LNCAP (cell line): ENCODE data around the gene OGFRL1.

Source experiments
- TF ChIP-seq, protein P1 (sequence below): fragments of 450-650 bp; IDR thresholded peaks from 2 replicates; pipeline ENCODE4 v1.5.1; 2017; ENCODE audit warnings: mild to moderate bottlenecking

Gene OGFRL1

DNA sequence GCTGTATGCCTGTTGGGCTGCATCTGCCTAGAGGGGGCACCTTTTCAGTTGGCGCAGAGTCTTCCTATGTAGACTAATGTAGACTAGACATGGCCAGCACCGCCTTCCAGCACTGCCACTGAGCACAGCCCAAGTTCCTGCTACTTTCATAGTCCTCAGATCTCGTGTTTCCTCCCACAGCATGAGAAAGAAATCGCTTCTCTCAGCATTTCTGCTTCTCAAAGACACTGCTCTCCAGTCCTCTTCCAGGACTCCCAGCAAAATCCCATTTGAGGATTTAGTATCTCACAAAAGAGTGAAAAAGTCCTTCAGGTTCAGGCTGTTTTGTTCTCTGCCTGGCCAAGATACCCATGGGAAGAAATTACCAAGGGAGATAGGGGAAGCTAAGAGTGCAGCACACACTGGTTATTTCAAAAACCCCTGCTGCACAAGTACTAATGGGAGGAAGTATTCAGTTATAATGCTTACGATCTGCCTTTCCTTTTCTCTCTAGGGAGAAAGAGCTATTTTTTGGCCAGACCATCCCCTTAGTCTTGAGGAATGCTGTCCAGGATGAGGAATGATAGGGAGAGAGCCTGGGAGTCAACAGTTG, 35.7 kb downstream of the OGFRL1 start:
- TF ChIP-seq, protein P1, sequence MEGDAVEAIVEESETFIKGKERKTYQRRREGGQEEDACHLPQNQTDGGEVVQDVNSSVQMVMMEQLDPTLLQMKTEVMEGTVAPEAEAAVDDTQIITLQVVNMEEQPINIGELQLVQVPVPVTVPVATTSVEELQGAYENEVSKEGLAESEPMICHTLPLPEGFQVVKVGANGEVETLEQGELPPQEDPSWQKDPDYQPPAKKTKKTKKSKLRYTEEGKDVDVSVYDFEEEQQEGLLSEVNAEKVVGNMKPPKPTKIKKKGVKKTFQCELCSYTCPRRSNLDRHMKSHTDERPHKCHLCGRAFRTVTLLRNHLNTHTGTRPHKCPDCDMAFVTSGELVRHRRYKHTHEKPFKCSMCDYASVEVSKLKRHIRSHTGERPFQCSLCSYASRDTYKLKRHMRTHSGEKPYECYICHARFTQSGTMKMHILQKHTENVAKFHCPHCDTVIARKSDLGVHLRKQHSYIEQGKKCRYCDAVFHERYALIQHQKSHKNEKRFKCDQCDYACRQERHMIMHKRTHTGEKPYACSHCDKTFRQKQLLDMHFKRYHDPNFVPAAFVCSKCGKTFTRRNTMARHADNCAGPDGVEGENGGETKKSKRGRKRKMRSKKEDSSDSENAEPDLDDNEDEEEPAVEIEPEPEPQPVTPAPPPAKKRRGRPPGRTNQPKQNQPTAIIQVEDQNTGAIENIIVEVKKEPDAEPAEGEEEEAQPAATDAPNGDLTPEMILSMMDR = no peak

DNA sequence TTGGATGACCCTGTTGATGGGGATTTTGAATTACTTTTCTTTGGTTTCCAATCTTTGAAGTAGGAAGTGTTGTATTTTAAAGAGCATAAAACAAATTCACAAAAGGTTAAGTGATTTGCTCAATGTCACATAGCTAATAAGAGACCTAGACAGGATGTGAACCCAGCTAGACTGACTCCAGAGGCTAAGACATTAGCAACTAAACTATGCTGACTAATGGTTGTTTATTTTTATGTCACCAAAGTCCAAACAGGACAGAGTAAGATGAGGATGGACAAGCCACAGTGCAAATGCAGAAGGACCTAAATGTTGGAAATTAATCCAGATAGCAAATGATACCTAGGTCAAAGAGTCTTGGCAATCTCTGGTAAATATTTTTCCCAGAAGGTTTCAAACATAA, 38.0 kb downstream of the OGFRL1 start:
- TF ChIP-seq, protein P1 = no peak

GRCh38 chr6:71330501-71330900, 41.9 kb downstream of the OGFRL1 start:
- TF ChIP-seq, protein P1 = no peak

DNA sequence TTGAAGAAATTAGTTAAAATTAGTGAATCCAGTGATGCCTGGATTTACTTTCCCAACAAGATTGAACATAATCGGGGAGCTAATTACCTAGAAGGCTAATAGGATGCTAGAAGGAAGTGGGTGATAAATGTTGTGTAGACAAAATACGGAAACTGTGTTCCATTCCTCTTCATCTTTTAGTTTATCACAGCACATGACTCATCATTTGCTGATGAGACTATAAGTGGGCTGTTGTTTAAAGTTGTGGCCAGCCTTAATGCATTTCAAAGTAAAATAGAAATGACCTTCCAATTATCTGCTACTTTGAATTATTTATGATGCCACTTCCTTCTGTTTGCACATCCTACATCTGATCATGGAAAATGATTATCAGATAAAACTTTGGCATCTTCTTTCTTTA, 43.4 kb downstream of the OGFRL1 start:
- TF ChIP-seq, protein P1 = no peak

DNA sequence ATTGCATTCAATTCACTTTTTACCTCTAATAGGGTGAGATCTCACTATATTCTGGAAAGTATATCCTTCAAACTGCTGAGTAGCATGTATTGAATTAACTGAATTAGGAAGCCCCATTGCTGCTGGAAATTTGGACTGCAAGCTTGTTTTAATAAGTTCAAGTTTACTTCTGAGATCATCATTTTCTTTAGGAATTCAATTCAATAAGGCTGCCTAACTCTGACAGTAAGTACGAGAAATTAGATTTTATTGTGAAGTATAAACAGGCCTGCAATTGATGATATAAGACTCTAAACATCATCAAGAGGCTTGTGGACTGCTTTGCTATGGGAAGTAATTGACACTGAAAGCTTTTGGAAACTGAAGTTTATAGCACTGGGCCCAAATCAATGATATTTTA, 44.4 kb downstream of the OGFRL1 start:
- TF ChIP-seq, protein P1 = no peak

DNA sequence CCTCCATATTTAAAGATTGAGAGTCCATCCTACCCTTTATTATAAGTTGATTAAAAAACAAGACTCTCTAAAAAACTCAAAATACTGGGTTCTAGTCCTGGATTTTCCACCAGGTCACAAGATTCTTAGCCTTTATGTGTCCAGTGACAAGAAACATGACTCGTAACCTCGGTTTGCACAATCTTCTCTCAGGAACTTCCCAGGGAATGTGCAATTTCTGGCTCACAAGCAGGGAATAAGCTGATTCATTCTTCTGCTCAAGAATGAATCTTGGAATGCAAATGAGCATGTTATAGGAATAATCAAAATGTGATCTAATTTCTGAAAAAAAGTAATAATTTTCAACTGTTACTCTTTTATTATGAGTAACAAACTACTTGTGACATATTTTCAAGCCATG, 45.1 kb downstream of the OGFRL1 start:
- TF ChIP-seq, protein P1 = no peak

DNA sequence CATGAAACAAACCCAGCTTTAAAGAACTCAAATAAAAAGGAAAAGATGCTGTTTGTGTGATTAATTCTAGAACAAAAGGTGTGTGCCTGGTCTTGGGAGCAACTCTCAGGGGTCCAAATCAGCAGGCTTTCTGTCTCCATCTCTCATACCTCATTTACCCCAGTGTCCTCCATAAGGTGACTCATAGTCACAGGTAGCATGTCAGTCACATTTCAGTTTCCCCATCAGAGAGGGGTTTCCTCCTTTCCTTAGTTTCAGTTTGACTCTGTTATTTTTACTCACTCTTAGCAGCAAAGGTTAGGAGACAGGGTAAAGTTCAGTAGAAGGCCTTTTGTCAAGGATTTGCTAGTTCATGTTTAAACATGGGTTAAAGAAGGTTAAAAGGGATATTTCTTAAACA, 46.2 kb downstream of the OGFRL1 start:
- TF ChIP-seq, protein P1 = no peak

DNA sequence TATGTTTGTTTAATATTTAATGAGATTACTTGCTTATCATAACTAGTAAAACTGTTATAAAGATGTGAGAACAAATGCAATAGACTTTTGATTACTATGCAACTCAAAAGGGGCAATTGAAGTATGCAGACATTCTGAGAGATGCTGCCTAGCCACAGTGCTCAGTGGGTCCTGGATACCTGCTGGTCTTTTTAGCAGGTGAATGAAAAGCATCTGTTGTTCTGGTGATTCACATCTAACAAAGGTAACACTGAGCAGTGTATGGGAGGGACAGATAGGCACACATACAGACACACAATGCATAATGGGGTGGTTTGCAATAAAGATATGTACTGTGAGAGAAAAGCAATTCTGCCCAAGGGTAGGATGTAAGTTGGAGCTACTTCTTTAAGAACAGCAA, 46.9 kb downstream of the OGFRL1 start:
- TF ChIP-seq, protein P1 = no peak
